OCI-LY3 (cell line): ENCODE data around the gene OPTC.
A peak's percentile ranks its signal among the peaks of the same experiment; 100 is the strongest.
"Not testable (repeated sequence)": the region's sequence is repeated elsewhere in the genome, so short reads cannot be mapped to it uniquely, and the experiment has no call there.

Source experiments
- H2AFZ ChIP-seq: fragments of 200-600, 300-600 bp; shearing (Covaris generic); 2 replicates; pipeline ENCODE4 v1.6.0; 2014; ENCODE audit warnings: antibody characterized with exemption, low read depth, low read length
- H3K27ac ChIP-seq: fragments of 200-600, 300-600 bp; sonication (generic); 2 replicates; pipeline ENCODE4 v1.5.1; 2014; ENCODE audit warnings: mild to moderate bottlenecking, low read length, moderate library complexity, mixed read lengths
- H3K27me3 ChIP-seq: fragments of 200-600, 300-600 bp; sonication (generic); 2 replicates; pipeline ENCODE4 v1.6.1; 2014; ENCODE audit warnings: low read depth, low read length, mixed read lengths
- H3K36me3 ChIP-seq: fragments of 200-600, 300-600 bp; sonication (generic); replicated peaks from 2 replicates; pipeline ENCODE3; 2014; ENCODE audit warnings: low read depth, low read length, mixed read lengths
- H3K4me1 ChIP-seq: fragments of 300-600, 200-600 bp; sonication (generic); 2 replicates; pipeline ENCODE4 v1.6.1; 2014; ENCODE audit warnings: low read length, mixed read lengths
- H3K4me2 ChIP-seq: fragments of 200-600, 300-600 bp; sonication (generic); 2 replicates; pipeline ENCODE4 v1.6.1; 2014; ENCODE audit warnings: low read length, mixed read lengths
- H3K4me3 ChIP-seq: fragments of 300-600, 200-600 bp; sonication (generic); 2 replicates; pipeline ENCODE4 v1.5.1; 2014; ENCODE audit warnings: antibody characterized with exemption, mild to moderate bottlenecking, low read length, moderate library complexity
- H3K79me2 ChIP-seq: fragments of 300-600, 200-600 bp; shearing (Covaris generic); 2 replicates; pipeline ENCODE4 v1.6.1; 2014; ENCODE audit warnings: mild to moderate bottlenecking, low read length, mixed read lengths
- H3K9ac ChIP-seq: fragments of 300-600, 200-600 bp; shearing (Covaris generic); 2 replicates; pipeline ENCODE4 v1.6.0; 2014; ENCODE audit warnings: mild to moderate bottlenecking, low read length, moderate library complexity
- H3K9me3 ChIP-seq: fragments of 200-600, 300-600 bp; shearing (Covaris generic); 2 replicates; pipeline ENCODE4 v1.6.1; 2014; ENCODE audit warnings: low read length, mixed read lengths; ENCODE audit not compliant: insufficient read depth
- H4K20me1 ChIP-seq: fragments of 200-600, 300-600 bp; sonication (generic); 2 replicates; pipeline ENCODE4 v1.6.1; 2016; ENCODE audit warnings: low read length, mixed read lengths; ENCODE audit not compliant: insufficient read depth
- EZH2phosphoT487 ChIP-seq: fragments of 200-600 bp; shearing (Covaris generic); IDR thresholded peaks from 2 replicates; pipeline ENCODE4 v1.6.1; 2018; ENCODE audit warnings: antibody characterized with exemption, mixed run types, low read depth
- TF ChIP-seq, protein P1 (sequence below): fragments of 200-600, 300-600 bp; sonication (generic); IDR thresholded peaks from 2 replicates; pipeline ENCODE4 v1.5.1; 2014; ENCODE audit warnings: antibody characterized with exemption, low read length, low read depth

OPTC gene

DNA sequence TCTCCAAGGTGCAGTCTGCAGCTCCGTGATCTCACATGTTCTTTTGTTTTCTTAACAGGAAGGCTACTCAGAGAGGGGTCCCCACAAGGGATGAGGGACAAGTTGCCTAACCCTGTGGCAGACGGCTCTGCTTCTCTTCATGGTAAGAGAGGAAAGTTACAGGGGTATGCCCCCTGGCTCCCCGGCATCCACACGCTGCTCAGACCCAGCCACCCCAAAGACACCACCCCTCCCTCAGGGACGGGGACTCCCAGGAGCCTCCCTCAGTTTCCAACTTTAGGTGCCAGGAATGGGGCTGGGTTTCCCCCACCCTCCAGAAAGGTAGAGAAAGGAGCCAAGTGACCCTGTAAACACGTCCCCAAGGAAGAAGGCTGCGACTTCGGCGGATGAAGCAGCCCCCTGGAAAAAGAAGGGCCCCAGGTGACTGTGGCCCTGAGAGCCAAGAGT is 19.7 kb downstream of the OPTC start:
- no peaks in the 10 kb centered on the region for H3K27me3 ChIP-seq
- no peak overlapping the region for H3K9ac ChIP-seq
- no peaks in the 10 kb centered on the region for H3K79me2 ChIP-seq
- peak overlapping the region; percentile 32; the same call in 1 of the 2 replicates for H2AFZ ChIP-seq
- H3K36me3 ChIP-seq: no peaks in the 10 kb centered on the region
- no peak overlapping the region for H3K27ac ChIP-seq
- H3K4me1 ChIP-seq: peaks cover 18% of the 10 kb centered on the region
- H4K20me1 ChIP-seq: no peaks in the 10 kb centered on the region
- peak overlapping the region; percentile 36 for H3K4me2 ChIP-seq
- no peaks in the 10 kb centered on the region for H3K9me3 ChIP-seq
- TF ChIP-seq, protein P1, sequence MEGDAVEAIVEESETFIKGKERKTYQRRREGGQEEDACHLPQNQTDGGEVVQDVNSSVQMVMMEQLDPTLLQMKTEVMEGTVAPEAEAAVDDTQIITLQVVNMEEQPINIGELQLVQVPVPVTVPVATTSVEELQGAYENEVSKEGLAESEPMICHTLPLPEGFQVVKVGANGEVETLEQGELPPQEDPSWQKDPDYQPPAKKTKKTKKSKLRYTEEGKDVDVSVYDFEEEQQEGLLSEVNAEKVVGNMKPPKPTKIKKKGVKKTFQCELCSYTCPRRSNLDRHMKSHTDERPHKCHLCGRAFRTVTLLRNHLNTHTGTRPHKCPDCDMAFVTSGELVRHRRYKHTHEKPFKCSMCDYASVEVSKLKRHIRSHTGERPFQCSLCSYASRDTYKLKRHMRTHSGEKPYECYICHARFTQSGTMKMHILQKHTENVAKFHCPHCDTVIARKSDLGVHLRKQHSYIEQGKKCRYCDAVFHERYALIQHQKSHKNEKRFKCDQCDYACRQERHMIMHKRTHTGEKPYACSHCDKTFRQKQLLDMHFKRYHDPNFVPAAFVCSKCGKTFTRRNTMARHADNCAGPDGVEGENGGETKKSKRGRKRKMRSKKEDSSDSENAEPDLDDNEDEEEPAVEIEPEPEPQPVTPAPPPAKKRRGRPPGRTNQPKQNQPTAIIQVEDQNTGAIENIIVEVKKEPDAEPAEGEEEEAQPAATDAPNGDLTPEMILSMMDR: no peak
- no peak for TF ChIP-seq EZH2phosphoT487
- no peak overlapping the region for H3K4me3 ChIP-seq

DNA sequence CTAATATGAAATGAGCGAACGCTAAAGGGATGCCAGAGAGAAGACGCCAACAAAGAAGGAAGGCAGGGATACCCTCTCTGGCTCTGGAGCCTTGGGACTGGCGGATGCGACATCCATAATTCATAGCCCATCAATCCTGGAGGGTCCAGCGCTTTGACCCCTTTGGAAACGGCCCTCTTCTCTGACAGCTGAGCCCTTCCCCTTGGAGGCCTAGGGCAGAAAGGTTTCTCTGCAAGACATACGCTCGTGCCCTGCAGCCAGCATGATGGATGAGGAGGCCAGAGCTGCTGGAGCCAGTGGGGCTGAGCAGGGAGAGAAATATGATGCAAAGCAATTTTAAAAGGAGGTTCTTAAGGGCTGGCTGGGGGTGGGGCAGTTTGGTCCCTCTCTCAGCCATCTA is 22.2 kb downstream of the OPTC start:
- Histone ChIP-seq H3K9ac (no peak overlapping the region), H3K4me1 (peaks cover 18% of the 10 kb centered on the region), H3K27me3 (no peaks in the 10 kb centered on the region), H3K9me3 (no peaks in the 10 kb centered on the region), H3K36me3 (no peaks in the 10 kb centered on the region), H3K4me3 (no peak overlapping the region), H3K27ac (no peak overlapping the region), H3K4me2 (no peak overlapping the region), H2AFZ (no peak overlapping the region), H3K79me2 (no peaks in the 10 kb centered on the region), H4K20me1 (no peaks in the 10 kb centered on the region)
- TF ChIP-seq, protein P1: no peak
- no peak for TF ChIP-seq EZH2phosphoT487

DNA sequence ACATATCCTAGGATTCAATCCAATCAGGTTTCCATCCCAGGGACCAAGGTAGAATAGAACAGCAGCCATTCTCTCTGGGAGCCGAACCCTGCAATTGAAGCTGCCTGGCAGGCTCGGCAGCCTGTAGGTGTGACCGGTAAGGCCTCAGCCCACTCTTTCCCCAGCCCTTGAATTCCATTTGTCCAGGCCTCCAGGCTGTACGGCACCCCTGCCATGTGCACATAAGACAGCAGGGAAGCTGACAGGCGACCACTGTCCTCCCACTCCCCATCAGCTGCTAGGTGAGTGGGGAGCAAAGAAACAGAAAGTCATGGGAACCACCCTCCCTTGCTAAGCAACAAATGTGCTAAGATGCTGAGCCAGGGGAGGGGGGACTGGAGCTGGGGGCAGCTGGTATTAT is 23.0 kb downstream of the OPTC start:
- Histone ChIP-seq H3K27me3 (no peaks in the 10 kb centered on the region), H3K9ac (no peak overlapping the region), H3K4me3 (no peak overlapping the region), H3K79me2 (no peaks in the 10 kb centered on the region), H4K20me1 (no peaks in the 10 kb centered on the region), H3K9me3 (no peaks in the 10 kb centered on the region), H3K36me3 (no peaks in the 10 kb centered on the region), H3K4me1 (peaks cover 18% of the 10 kb centered on the region), H3K27ac (no peak overlapping the region), H2AFZ (no peak overlapping the region), H3K4me2 (no peak overlapping the region)
- no peak for TF ChIP-seq EZH2phosphoT487
- TF ChIP-seq, protein P1: no peak

DNA sequence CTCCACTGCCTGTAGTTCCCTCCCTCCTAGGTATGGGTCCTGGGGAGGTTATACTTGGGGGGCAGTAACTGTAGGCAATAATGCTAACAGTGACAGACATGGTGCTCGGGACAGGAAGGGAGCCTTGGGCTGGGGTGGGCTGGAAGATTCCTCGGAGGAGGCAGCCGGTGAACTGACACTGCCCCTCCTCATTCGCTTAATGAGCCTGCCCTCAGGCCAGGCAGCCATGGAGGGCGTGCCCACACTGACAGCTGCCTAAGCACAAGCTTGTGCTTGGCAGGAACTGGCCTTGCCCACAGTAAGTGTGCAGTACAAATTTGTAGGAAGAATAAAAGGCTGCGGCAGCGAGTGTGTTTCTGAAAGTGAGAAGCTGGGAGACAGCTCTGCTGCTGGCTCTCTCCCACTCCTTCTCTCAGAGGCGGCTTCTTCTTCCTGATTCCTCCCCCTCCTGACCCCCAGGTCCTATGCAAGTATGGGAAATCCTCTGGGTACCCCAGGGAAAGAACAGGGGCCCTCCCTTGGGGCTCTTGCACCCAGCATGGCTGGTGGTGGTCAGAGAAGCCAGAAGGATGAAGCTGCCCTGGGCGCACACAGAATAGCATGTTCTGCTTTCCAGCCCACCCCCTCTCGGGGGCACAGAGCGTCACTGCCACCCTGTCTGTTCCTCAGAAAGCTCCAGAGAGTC is 23.6 kb downstream of the OPTC start:
- Histone ChIP-seq H3K9me3 (no peaks in the 10 kb centered on the region), H3K4me2 (no peak overlapping the region), H2AFZ (no peak overlapping the region), H3K79me2 (no peaks in the 10 kb centered on the region), H3K27ac (no peak overlapping the region), H3K4me3 (no peak overlapping the region), H3K36me3 (no peaks in the 10 kb centered on the region), H3K27me3 (no peaks in the 10 kb centered on the region), H3K4me1 (peaks cover 13% of the 10 kb centered on the region), H3K9ac (no peak overlapping the region), H4K20me1 (no peaks in the 10 kb centered on the region)
- TF ChIP-seq, protein P1: no peak
- TF ChIP-seq EZH2phosphoT487: no peak

DNA sequence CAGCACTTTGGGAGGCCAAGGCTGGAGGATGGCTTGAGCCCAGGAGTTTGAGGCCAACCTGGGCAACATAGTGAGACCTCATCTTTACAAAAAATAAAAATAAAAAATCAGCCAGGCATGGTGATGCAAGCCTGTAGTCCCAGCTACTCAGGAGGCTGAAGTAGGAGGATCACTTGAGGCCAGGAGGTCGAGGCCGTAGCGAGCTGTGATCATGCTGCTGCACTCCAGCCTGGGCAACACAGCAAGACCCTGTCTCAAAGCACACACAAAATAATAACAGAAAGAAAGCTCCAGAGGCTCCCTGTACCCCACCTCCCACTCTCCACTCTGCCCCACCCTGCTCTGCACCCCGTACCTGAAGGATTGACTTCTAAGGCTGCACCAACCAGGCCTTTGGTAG is 24.2 kb downstream of the OPTC start:
- H3K36me3 ChIP-seq, H3K79me2 ChIP-seq, H4K20me1 ChIP-seq, H2AFZ ChIP-seq, H3K27me3 ChIP-seq, H3K4me2 ChIP-seq, H3K27ac ChIP-seq, H3K4me3 ChIP-seq, H3K9me3 ChIP-seq, H3K4me1 ChIP-seq, H3K9ac ChIP-seq: not testable (repeated sequence)
